ENCODE results near the gene RNF150.

GRCh38 chr4:141142423-141142822 lies 9.2 kb upstream of the RNF150 start:
- TF ChIP-seq, protein P1, sequence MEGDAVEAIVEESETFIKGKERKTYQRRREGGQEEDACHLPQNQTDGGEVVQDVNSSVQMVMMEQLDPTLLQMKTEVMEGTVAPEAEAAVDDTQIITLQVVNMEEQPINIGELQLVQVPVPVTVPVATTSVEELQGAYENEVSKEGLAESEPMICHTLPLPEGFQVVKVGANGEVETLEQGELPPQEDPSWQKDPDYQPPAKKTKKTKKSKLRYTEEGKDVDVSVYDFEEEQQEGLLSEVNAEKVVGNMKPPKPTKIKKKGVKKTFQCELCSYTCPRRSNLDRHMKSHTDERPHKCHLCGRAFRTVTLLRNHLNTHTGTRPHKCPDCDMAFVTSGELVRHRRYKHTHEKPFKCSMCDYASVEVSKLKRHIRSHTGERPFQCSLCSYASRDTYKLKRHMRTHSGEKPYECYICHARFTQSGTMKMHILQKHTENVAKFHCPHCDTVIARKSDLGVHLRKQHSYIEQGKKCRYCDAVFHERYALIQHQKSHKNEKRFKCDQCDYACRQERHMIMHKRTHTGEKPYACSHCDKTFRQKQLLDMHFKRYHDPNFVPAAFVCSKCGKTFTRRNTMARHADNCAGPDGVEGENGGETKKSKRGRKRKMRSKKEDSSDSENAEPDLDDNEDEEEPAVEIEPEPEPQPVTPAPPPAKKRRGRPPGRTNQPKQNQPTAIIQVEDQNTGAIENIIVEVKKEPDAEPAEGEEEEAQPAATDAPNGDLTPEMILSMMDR (IDR thresholded peaks at IDR 0.05), result no peak
- no peak for TF ChIP-seq POLR2A (IDR thresholded peaks at IDR 0.05)

Data from sigmoid colon (tissue), 3 donors.